Common myeloid progenitor, CD34-positive (primary cell): ENCODE results near the gene SPAG9.

Experiments
- CTCF ChIA-PET: fragments of 350-600 bp; sonication (Branson Sonifier 250); formaldehyde crosslinking; loops from one replicate; lab custom pipeline; 2021; ENCODE audit warnings: antibody characterized with exemption; lab: Charles Lee
- POLR2A ChIA-PET: fragments of 350-600 bp; sonication (Branson Sonifier 250); formaldehyde crosslinking; loops from one replicate; lab custom pipeline; 2021; ENCODE audit warnings: antibody characterized with exemption; lab: Charles Lee
- DNase-seq, 3 donors: peaks; one replicate each; pipeline versions ENCODE4 v3.0.0 to v3.0.0-alpha.2; 2013
- H3K27ac ChIP-seq, 2 experiments: 1 replicate in 1 of 2; 2 replicates in 1 of 2; pipeline ENCODE4 v1.7.0; 2013; ENCODE audit warnings: inconsistent platforms in 2 of 2, low read length in 2 of 2, mild to moderate bottlenecking in 2 of 2, low read depth in 1 of 2, moderate library complexity in 1 of 2; ENCODE audit not compliant: severe bottlenecking in 2 of 2, insufficient read depth in 1 of 2, poor library complexity in 1 of 2
- H3K27me3 ChIP-seq, 5 experiments: replicated peaks in 2 of 5; 1 replicate in 3 of 5; 2 replicates in 2 of 5; pipeline versions ENCODE4 v1.6.1 to v1.7.0; 2013; ENCODE audit warnings: low read length in 4 of 5, mild to moderate bottlenecking in 2 of 5, moderate library complexity in 2 of 5, inconsistent platforms in 1 of 5; ENCODE audit not compliant: insufficient read depth in 5 of 5, control insufficient read depth in 4 of 5
- H3K36me3 ChIP-seq, 4 experiments: 1 replicate in 2 of 4; 2 replicates in 2 of 4; pipeline versions ENCODE4 v1.6.1 to v1.7.0; 2013; ENCODE audit warnings: low read length in 3 of 4, control low read depth in 1 of 4, mild to moderate bottlenecking in 1 of 4; ENCODE audit not compliant: control insufficient read depth in 4 of 4, insufficient read depth in 4 of 4
- H3K4me1 ChIP-seq, 4 experiments: 1 replicate in 3 of 4; 2 replicates in 1 of 4; pipeline versions ENCODE4 v1.6.1 to v1.7.1; 2013; ENCODE audit warnings: low read length in 3 of 4, mild to moderate bottlenecking in 3 of 4, control low read depth in 1 of 4, inconsistent platforms in 1 of 4, moderate library complexity in 1 of 4; ENCODE audit not compliant: control insufficient read depth in 4 of 4, insufficient read depth in 4 of 4; ENCODE audit errors: control extremely low read depth in 1 of 4
- H3K4me3 ChIP-seq, 7 experiments: 1 replicate in 4 of 7; 2 replicates in 3 of 7; pipeline versions ENCODE4 v1.5.1 to v1.7.0; 2013; ENCODE audit warnings: mild to moderate bottlenecking in 7 of 7, low read length in 6 of 7, moderate library complexity in 6 of 7, inconsistent platforms in 2 of 7, low read depth in 2 of 7, control low read depth in 1 of 7; ENCODE audit not compliant: insufficient read depth in 4 of 7, control insufficient read depth in 1 of 7; ENCODE audit errors: extremely low read depth in 1 of 7
- H3K9me3 ChIP-seq, 5 experiments: 1 replicate in 4 of 5; 2 replicates in 1 of 5; pipeline versions ENCODE4 v1.6.1 to v1.7.1; 2013; ENCODE audit warnings: low read length in 4 of 5, mild to moderate bottlenecking in 2 of 5, inconsistent platforms in 1 of 5, low read depth in 1 of 5, moderate library complexity in 1 of 5; ENCODE audit not compliant: control insufficient read depth in 4 of 5, insufficient read depth in 2 of 5; ENCODE audit errors: control extremely low read depth in 1 of 5
- WGBS: methylation state at CpG from one replicate; pipeline ENCODE4 v1.1.5; 2013; ENCODE audit not compliant: insufficient coverage; 5-methylcytosine and 5-hydroxymethylcytosine counted together

SPAG9 gene

DNA sequence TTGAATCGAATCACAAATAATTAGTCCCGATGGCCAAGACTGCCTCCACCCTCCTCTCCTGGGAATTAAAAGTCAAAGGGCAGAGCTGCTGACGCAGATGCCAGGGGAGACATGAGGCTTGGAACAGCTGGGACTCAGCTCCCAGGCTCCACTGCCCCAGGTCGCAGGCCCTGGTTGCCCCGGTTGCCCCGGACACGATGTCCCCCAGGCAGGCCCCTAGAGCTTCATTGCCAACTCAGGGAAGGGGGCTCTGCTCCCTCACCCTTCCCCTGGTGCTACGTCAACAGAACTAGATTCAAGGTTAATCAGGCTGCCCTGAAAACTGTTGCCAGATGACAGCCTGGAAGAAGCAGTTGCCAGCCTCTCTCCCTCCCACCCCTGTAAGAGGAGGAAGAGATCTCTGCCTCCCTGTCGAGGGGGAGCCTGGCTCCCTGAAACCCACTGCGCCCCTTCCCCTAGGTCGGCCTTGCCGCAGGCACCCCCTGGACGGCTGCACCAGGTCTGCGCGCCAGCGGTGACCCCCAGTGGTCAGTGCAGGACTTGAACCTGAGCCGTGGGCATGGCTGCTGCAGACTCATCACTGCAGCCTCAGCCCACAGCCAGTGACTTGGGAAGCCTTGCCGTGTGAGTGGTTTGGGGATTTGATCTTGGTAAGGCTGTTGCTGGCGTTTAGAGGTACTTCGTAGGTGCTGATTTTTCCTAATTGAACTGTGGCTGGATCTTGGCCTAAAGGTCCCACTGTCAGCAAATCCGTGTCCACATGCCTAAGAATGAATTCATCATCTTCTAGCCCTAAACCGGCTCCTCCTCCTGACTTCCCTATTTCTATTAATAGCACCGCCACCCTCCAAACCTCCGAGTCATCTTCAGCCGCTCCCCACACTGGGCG is 170.4 kb downstream of the SPAG9 start:
- no peaks in the 10 kb centered on the region for H3K27me3 ChIP-seq
- CTCF ChIA-PET: interaction anchor here (0.6 to 15.3 kb wide), 12 partner anchors 7 to 167 kb away, joined by 3 to 480 read pairs (median 4); partner anchors contain the start of gene TOB1
- H3K9me3 ChIP-seq: no peaks in the 10 kb centered on the region
- H3K36me3 ChIP-seq: no peaks in the 10 kb centered on the region
- peak overlapping the region in 1 of 2 experiments; percentile 49 for H3K27ac ChIP-seq
- 23% methylated on average over 25 of the region's 26 CpGs for WGBS
- H3K4me3 ChIP-seq: peak overlapping the region in 4 of 7 experiments; percentile 16 to 31 (median 24)
- peak; percentile 72 to 91 (median 89) for DNase-seq
- peaks cover 0 to 59% (median 45%) of the 10 kb centered on the region in 4 experiments for H3K4me1 ChIP-seq
- POLR2A ChIA-PET: interaction anchor here (3.1 kb wide), 1 partner anchor 84 kb away, joined by 13 read pairs; the partner anchor contains the start of gene TOB1

- H3K27me3 ChIP-seq: no peaks in the 10 kb centered on the region
- no peaks in the 10 kb centered on the region for H3K9me3 ChIP-seq
- H3K36me3 ChIP-seq: no peaks in the 10 kb centered on the region
- no peak for DNase-seq
- peak overlapping the region in 1 of 2 experiments; percentile 49 for H3K27ac ChIP-seq
- WGBS: 93% methylated on average over 14 of the region's 21 CpGs
- H3K4me1 ChIP-seq: peaks cover 0 to 66% (median 51%) of the 10 kb centered on the region in 4 experiments
- CTCF ChIA-PET: interaction anchor here (0.6 to 15.3 kb wide), 15 partner anchors 8 to 166 kb away, joined by 3 to 480 read pairs (median 5); partner anchors contain the start of gene TOB1
- POLR2A ChIA-PET: interaction anchor here (2.5 to 3.1 kb wide), 2 partner anchors 83 kb away, joined by 13 read pairs; partner anchors contain the start of gene TOB1
- H3K4me3 ChIP-seq: no peak overlapping the region
These were observed 171.3 kb downstream of the SPAG9 start for GRCh38 chr17:50949128-50949988.

GRCh38 chr17:50948711-50949110 is 172.0 kb downstream of the SPAG9 start:
- Histone ChIP-seq H3K4me1 (peaks cover 0 to 66% (median 55%) of the 10 kb centered on the region in 4 experiments), H3K4me3 (no peak overlapping the region), H3K27me3 (no peaks in the 10 kb centered on the region), H3K27ac (no peak overlapping the region), H3K36me3 (no peaks in the 10 kb centered on the region), H3K9me3 (no peaks in the 10 kb centered on the region)
- DNase-seq: no peak
- WGBS: 93% methylated on average over 10 of the region's 13 CpGs
- CTCF ChIA-PET: interaction anchor here (1.0 to 15.3 kb wide), 8 partner anchors 9 to 137 kb away, joined by 3 to 480 read pairs (median 5); partner anchors contain the start of gene TOB1
- POLR2A ChIA-PET: interaction anchor here (2.5 kb wide), 1 partner anchor 82 kb away, joined by 13 read pairs; the partner anchor contains the start of gene TOB1

GRCh38 chr17:50947782-50948543 is 172.7 kb downstream of the SPAG9 start:
- peak; percentile 36 to 71 (median 64) for DNase-seq
- POLR2A ChIA-PET: interaction anchor here (2.5 kb wide), 1 partner anchor 82 kb away, joined by 13 read pairs; the partner anchor contains the start of gene TOB1
- no peak overlapping the region for H3K27ac ChIP-seq
- H3K27me3 ChIP-seq: no peaks in the 10 kb centered on the region
- no peaks in the 10 kb centered on the region for H3K36me3 ChIP-seq
- CTCF ChIA-PET: interaction anchor here (0.8 to 15.3 kb wide), 11 partner anchors 10 to 161 kb away, joined by 3 to 480 read pairs (median 4); partner anchors contain the start of gene TOB1
- H3K9me3 ChIP-seq: no peaks in the 10 kb centered on the region
- 37% methylated on average over 9 of the region's 15 CpGs for WGBS
- peak overlapping the region in 3 of 7 experiments; percentile 7 to 37 (median 35) for H3K4me3 ChIP-seq
- peaks cover 1 to 70% (median 57%) of the 10 kb centered on the region in 4 experiments for H3K4me1 ChIP-seq

DNA sequence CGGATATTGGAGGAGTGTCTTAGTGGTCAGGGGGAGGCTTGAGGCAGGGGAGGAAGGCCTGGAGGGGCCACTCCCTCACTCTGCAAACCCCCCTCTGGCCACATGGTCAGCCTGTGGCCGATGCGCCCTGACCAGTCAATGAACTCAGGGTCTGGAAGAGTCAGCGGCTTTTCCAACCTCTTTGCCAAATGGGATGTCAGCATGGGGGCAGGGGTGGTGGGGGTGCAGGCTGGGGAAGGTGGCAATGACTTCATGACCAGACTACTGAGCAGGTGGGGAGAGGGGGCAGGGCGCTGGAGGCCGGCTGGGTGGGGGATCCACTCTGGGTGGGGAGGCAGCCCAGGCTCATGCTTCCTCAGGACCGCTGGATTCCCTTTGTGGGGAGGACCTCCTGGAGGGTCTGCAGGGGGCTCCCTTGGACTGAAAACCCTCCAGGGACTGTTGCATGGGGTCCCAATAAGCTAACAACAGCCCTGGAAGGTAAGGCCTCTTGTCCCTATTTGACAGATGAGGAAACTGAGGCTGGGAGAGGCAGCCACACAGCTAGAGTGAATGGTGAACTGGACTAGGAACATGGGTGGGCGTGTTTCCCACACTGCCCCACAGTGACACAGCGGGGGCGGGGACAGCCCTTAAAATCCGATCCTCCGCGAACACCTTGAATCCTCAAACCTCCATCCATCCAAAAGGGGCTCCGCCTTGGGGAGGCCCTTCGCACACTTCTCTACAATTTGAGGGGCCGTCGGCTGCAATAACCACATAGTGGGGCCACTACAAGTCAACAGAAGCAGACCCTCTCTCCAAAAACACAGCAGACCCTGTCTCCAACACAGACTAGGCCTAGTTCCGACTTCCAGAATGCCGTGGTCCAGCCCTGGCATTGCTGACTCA is 173.5 kb downstream of the SPAG9 start:
- peaks cover 1 to 70% (median 56%) of the 10 kb centered on the region in 4 experiments for H3K4me1 ChIP-seq
- WGBS: 91% methylated on average over 10 of the region's 19 CpGs
- POLR2A ChIA-PET: interaction anchor here (2.5 kb wide), 1 partner anchor 81 kb away, joined by 13 read pairs; the partner anchor contains the start of gene TOB1

More for the DNA sequence above, 173.5 kb downstream of the SPAG9 start:
- CTCF ChIA-PET: interaction anchor here (0.8 to 15.3 kb wide), 9 partner anchors 10 to 160 kb away, joined by 3 to 480 read pairs (median 4); partner anchors contain the start of gene TOB1
- Histone ChIP-seq H3K4me3 (no peak overlapping the region), H3K27me3 (no peaks in the 10 kb centered on the region), H3K9me3 (no peaks in the 10 kb centered on the region), H3K36me3 (no peaks in the 10 kb centered on the region), H3K27ac (no peak overlapping the region)
- DNase-seq: no peak
